HCT116 (cell line): ENCODE measurements around the gene A2ML1. TPM values are rescaled to one million over a fixed set of nuclear protein-coding genes. Genes with fewer than 3 reads are reported as not detected.
"Not testable (repeated sequence)": the region's sequence is repeated elsewhere in the genome, so short reads cannot be mapped to it uniquely, and the experiment has no call there.

Source experiments
- ATAC-seq: fragments of 200-7000 bp; cut with Tn5 transposase; 2 replicates; pipeline ENCODE4 v1.9.1; 2020; ENCODE audit warnings: mild to moderate bottlenecking, moderate library complexity
- BruUV-seq: library from RNA; stranded (reverse); fragments of 400-500 nt; replicated peaks from 2 replicates; lab custom pipeline; 2021; lab: Mats Ljungman, UMichigan
- CTCF ChIA-PET: fragments of 300-600 bp; sonication (Branson Sonifier 250); formaldehyde crosslinking; loops from one replicate; lab custom pipeline; 2021; ENCODE audit warnings: antibody characterized with exemption; lab: Charles Lee
- POLR2A ChIA-PET: fragments of 300-600, 350-600 bp; sonication (Branson Sonifier 250); formaldehyde crosslinking; loops from one replicate; lab custom pipeline; 2021; ENCODE audit warnings: antibody characterized with exemption; lab: Charles Lee
- RAD21 ChIA-PET, 2 experiments: fragments of 300-600 bp; sonication (Branson Sonifier 250); formaldehyde crosslinking; loops; one replicate each; lab custom pipeline; 2023; ENCODE audit warnings: low total read pairs in 2 of 2; ENCODE audit not compliant: uncharacterized antibody in 2 of 2, unreplicated experiment in 2 of 2, low non-redundant PET in 1 of 2; lab: Charles Lee
- DNase-seq: peaks from one replicate; pipeline ENCODE4 v3.0.0-alpha.2; 2010; ENCODE audit warnings: low read depth, low spot score
- H2AFZ ChIP-seq: fragments of 200-600 bp; shearing (Covaris generic), sonication (generic); 2 replicates; pipeline ENCODE4 v1.6.1; 2017; ENCODE audit warnings: low read depth, mixed run types, mixed read lengths, antibody characterized with exemption, low read length; ENCODE audit not compliant: poor library complexity, severe bottlenecking
- H3K27ac ChIP-seq: 2 replicates; pipeline ENCODE4 v1.5.1; 2012; ENCODE audit warnings: low read depth, low read length
- H3K27me3 ChIP-seq: fragments of 200-600 bp; sonication (generic); 2 replicates; pipeline ENCODE4 v1.6.1; 2016; ENCODE audit warnings: mixed run types, low read length, mixed read lengths; ENCODE audit not compliant: insufficient read depth
- H3K36me3 ChIP-seq, 2 experiments: fragments of 200-500 bp in 1 of 2; fragments of 200-600 bp in 1 of 2; sonication (Bioruptor generic) in 1 of 2; sonication (generic) in 1 of 2; 2 replicates each; pipeline versions ENCODE4 v1.5.1 to v1.6.1; 2014 to 2016; ENCODE audit warnings: low read length in 2 of 2, inconsistent platforms in 1 of 2, mixed read lengths in 1 of 2, mixed run types in 1 of 2; ENCODE audit not compliant: insufficient read depth in 2 of 2, control insufficient read depth in 1 of 2
- H3K4me1 ChIP-seq, 2 experiments: fragments of 200-600 bp in 1 of 2; sonication (generic) in 1 of 2; 2 replicates each; pipeline versions ENCODE4 v1.5.1 to v1.6.1; 2012 to 2017; ENCODE audit warnings: low read length in 2 of 2, inconsistent platforms in 1 of 2, mild to moderate bottlenecking in 1 of 2, mixed read lengths in 1 of 2, mixed run types in 1 of 2, moderate library complexity in 1 of 2; ENCODE audit not compliant: insufficient read depth in 2 of 2, control insufficient read depth in 1 of 2
- H3K4me2 ChIP-seq: fragments of 200-600 bp; sonication (generic); 2 replicates; pipeline ENCODE4 v1.6.1; 2017; ENCODE audit warnings: mixed run types, low read length, mixed read lengths
- H3K4me3 ChIP-seq, 2 experiments: fragments of 200-600 bp in 1 of 2; sonication (generic) in 1 of 2; replicated peaks in 1 of 2; 2 replicates each; pipeline ENCODE4 v1.5.1; 2011 to 2016; ENCODE audit warnings: low read length in 2 of 2, control low read depth in 1 of 2, low read depth in 1 of 2, mild to moderate bottlenecking in 1 of 2, mixed read lengths in 1 of 2, mixed run types in 1 of 2
- H3K79me2 ChIP-seq: fragments of 200-600 bp; sonication (generic); 2 replicates; pipeline ENCODE4 v1.6.1; 2017; ENCODE audit warnings: mild to moderate bottlenecking, mixed run types, low read length, moderate library complexity, mixed read lengths; ENCODE audit not compliant: insufficient read depth
- H3K9ac ChIP-seq: fragments of 200-600 bp; sonication (generic); 2 replicates; pipeline ENCODE4 v1.6.1; 2016; ENCODE audit warnings: low read length, mixed read lengths
- H3K9me2 ChIP-seq: fragments of 200-600 bp; sonication (generic), shearing (Covaris generic); 2 replicates; pipeline ENCODE4 v1.6.1; 2017; ENCODE audit warnings: mixed run types, mild to moderate bottlenecking, moderate library complexity; ENCODE audit not compliant: insufficient read depth
- H3K9me3 ChIP-seq, 2 experiments: fragments of 200-500 bp in 1 of 2; fragments of 200-600 bp in 1 of 2; sonication (Bioruptor generic) in 1 of 2; sonication (generic) in 1 of 2; 2 replicates each; pipeline ENCODE4 v1.6.1; 2014 to 2017; ENCODE audit warnings: low read length in 2 of 2, mixed read lengths in 2 of 2, inconsistent platforms in 1 of 2, low read depth in 1 of 2, mild to moderate bottlenecking in 1 of 2, mixed run types in 1 of 2, moderate library complexity in 1 of 2; ENCODE audit not compliant: control insufficient read depth in 1 of 2, insufficient read depth in 1 of 2
- H4K20me1 ChIP-seq: fragments of 200-600 bp; sonication (generic), shearing (Covaris generic); 2 replicates; pipeline ENCODE4 v1.6.1; 2017; ENCODE audit warnings: mixed run types, mild to moderate bottlenecking, moderate library complexity; ENCODE audit not compliant: insufficient read depth
- CBX3 ChIP-seq: IDR thresholded peaks from 2 replicates; pipeline ENCODE4 v1.6.1; 2012; ENCODE audit warnings: low read depth
- EGR1 ChIP-seq: IDR thresholded peaks from 2 replicates; pipeline ENCODE4 v1.6.1; 2012; ENCODE audit warnings: low read depth
- ELF1 ChIP-seq: IDR thresholded peaks from 2 replicates; pipeline ENCODE4 v1.6.1; 2012; ENCODE audit warnings: low read depth, borderline replicate concordance
- EZH2 ChIP-seq: fragments of 200-600 bp; sonication (generic); IDR thresholded peaks from 2 replicates; pipeline ENCODE4 v1.6.1; 2017; ENCODE audit warnings: antibody characterized with exemption, mixed run types
- JUND ChIP-seq: IDR thresholded peaks from 2 replicates; pipeline ENCODE4 v1.6.1; 2012
- POLR2A ChIP-seq: IDR thresholded peaks from 2 replicates; pipeline ENCODE4 v1.7.0; 2011; ENCODE audit warnings: borderline replicate concordance; ENCODE audit not compliant: insufficient read depth, insufficient read length; ENCODE audit errors: extremely low read depth
- REST ChIP-seq: IDR thresholded peaks from 2 replicates; pipeline ENCODE4 v1.6.1; 2012; ENCODE audit warnings: low read depth
- SIN3A ChIP-seq: IDR thresholded peaks from 2 replicates; pipeline ENCODE4 v1.6.1; 2012; ENCODE audit warnings: low read depth
- TCF7L2 ChIP-seq: IDR thresholded peaks from 2 replicates; pipeline ENCODE4 v1.7.0; 2011; ENCODE audit warnings: borderline replicate concordance, inconsistent platforms; ENCODE audit not compliant: insufficient read depth, insufficient read length; ENCODE audit errors: extremely low read depth
- YY1 ChIP-seq: IDR thresholded peaks from 2 replicates; pipeline ENCODE4 v1.6.1; 2011; ENCODE audit warnings: low read length, low read depth, moderate library complexity, mild to moderate bottlenecking; ENCODE audit not compliant: insufficient replicate concordance; ENCODE audit errors: extremely low read depth
- ZFX ChIP-seq: fragments of 450-650 bp; IDR thresholded peaks from 2 replicates; pipeline ENCODE4 v1.6.1; 2017
- ZNF274 ChIP-seq: fragments of 200-500 bp; sonication (Bioruptor generic); IDR thresholded peaks from 2 replicates; pipeline ENCODE4 v1.6.1; 2014; ENCODE audit warnings: mild to moderate bottlenecking, low read depth, low read length, inconsistent platforms
- intact Hi-C: fragments of 100-400 bp; cut with micrococcal nuclease; formaldehyde crosslinking; loops from 2 replicates; pipeline ENCODE4 v1.10.0; 2022
- total RNA-seq: library from RNA; stranded (reverse); gene quantifications from one replicate; pipeline ENCODE4 v1.2.1, GENCODE V29; 2021; ENCODE audit not compliant: unreplicated experiment

The A2ML1 gene
- total RNA-seq, 1 experiment from 2014 or later, result not detected

GRCh38 chr12:8784290-8784888 is 38.0 kb upstream of the A2ML1 start:
- no TSS peak for BruUV-seq
- no peaks in the 10 kb centered on the region for H4K20me1 ChIP-seq

GRCh38 chr12:8785499-8785898 is 36.9 kb upstream of the A2ML1 start:
- intact Hi-C loops, result no loop called here
- Histone ChIP-seq H3K27ac (no peak overlapping the region), H4K20me1 (no peaks in the 10 kb centered on the region), H3K9me2 (no peaks in the 10 kb centered on the region), H3K4me2 (no peak overlapping the region), H3K4me3 (no peak overlapping the region), H3K9me3 (no peaks in the 10 kb centered on the region), H3K9ac (no peak overlapping the region), H3K4me1 (no peaks in the 10 kb centered on the region), H3K36me3 (no peaks in the 10 kb centered on the region), H3K79me2 (no peaks in the 10 kb centered on the region), H3K27me3 (0 out of 2 replicates have a peak, but pooled peaks cover 4% of the 10 kb centered on the region), H2AFZ (no peak overlapping the region)
- ATAC-seq (no peak), DNase-seq (no peak)
- no TSS peak for BruUV-seq
- RAD21 ChIA-PET, result no interaction called here
- TF ChIP-seq SIN3A, result no peak
- no peak for TF ChIP-seq ZFX
- no peak for TF ChIP-seq POLR2A
- no peak for TF ChIP-seq TCF7L2
- TF ChIP-seq JUND, result no peak
- no peak for TF ChIP-seq ELF1
- no peak for TF ChIP-seq REST
- no peak for TF ChIP-seq EZH2
- no peak for TF ChIP-seq ZNF274
- TF ChIP-seq YY1, result no peak
- CTCF ChIA-PET, result no interaction called here
- POLR2A ChIA-PET, result no interaction called here

More at GRCh38 chr12:8784290-8784888, 38.0 kb upstream of the A2ML1 start:
- H3K4me2 ChIP-seq, result no peak overlapping the region
- H2AFZ ChIP-seq, result no peak overlapping the region
- ChIA-PET CTCF (no interaction called here), RAD21 (no interaction called here), POLR2A (no interaction called here)
- no peaks in the 10 kb centered on the region for H3K4me1 ChIP-seq
- DNase-seq, result no peak
- TF ChIP-seq EGR1, result no peak
- no peak for TF ChIP-seq POLR2A
- no peak for TF ChIP-seq CBX3
- no peak for ATAC-seq
- H3K36me3 ChIP-seq, result no peaks in the 10 kb centered on the region
- intact Hi-C loops, result loop anchor here (5.0 kb wide), 1 partner anchor 253 kb away; no protein-coding TSS in a partner anchor
- H3K27me3 ChIP-seq, result 0 out of 2 replicates have a peak, but pooled peaks cover 4% of the 10 kb centered on the region
- no peak overlapping the region for H3K27ac ChIP-seq
- H3K4me3 ChIP-seq, result no peak overlapping the region
- H3K9me2 ChIP-seq, result no peaks in the 10 kb centered on the region
- H3K9me3 ChIP-seq, result no peaks in the 10 kb centered on the region
- no peak overlapping the region for H3K9ac ChIP-seq
- H3K79me2 ChIP-seq, result no peaks in the 10 kb centered on the region

GRCh38 chr12:8787206-8787605 is 35.2 kb upstream of the A2ML1 start:
- H3K79me2 ChIP-seq, H2AFZ ChIP-seq, H3K27me3 ChIP-seq, H3K27ac ChIP-seq, H3K4me3 ChIP-seq, H3K9me3 ChIP-seq, H3K4me1 ChIP-seq, H3K4me2 ChIP-seq, CTCF ChIA-PET, H3K9ac ChIP-seq, ATAC-seq, H4K20me1 ChIP-seq, H3K9me2 ChIP-seq, DNase-seq, H3K36me3 ChIP-seq, POLR2A ChIA-PET, RAD21 ChIA-PET, BruUV-seq, intact Hi-C loops: not testable (repeated sequence)
